ENCODE data around the gene HOXA13.

- TF ChIP-seq, protein P1, sequence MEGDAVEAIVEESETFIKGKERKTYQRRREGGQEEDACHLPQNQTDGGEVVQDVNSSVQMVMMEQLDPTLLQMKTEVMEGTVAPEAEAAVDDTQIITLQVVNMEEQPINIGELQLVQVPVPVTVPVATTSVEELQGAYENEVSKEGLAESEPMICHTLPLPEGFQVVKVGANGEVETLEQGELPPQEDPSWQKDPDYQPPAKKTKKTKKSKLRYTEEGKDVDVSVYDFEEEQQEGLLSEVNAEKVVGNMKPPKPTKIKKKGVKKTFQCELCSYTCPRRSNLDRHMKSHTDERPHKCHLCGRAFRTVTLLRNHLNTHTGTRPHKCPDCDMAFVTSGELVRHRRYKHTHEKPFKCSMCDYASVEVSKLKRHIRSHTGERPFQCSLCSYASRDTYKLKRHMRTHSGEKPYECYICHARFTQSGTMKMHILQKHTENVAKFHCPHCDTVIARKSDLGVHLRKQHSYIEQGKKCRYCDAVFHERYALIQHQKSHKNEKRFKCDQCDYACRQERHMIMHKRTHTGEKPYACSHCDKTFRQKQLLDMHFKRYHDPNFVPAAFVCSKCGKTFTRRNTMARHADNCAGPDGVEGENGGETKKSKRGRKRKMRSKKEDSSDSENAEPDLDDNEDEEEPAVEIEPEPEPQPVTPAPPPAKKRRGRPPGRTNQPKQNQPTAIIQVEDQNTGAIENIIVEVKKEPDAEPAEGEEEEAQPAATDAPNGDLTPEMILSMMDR (IDR thresholded peaks at IDR 0.05) = no peak
- TF ChIP-seq EP300 (IDR thresholded peaks at IDR 0.05) = no peak
Measured at GRCh38 chr7:27245124-27245797, 45.4 kb upstream of the HOXA13 start.

All from tibial nerve (tissue), 4 donors.